ENCODE results near the gene CFAP53. TPM values are rescaled to one million over a fixed set of nuclear protein-coding genes. Genes with fewer than 3 reads are reported as not detected.

The CFAP53 gene
- total and polyA plus RNA-seq, 2 of the 4 experiments (the other 2 are of a cell fraction), result under 0.01 to 0.12 TPM

DNA sequence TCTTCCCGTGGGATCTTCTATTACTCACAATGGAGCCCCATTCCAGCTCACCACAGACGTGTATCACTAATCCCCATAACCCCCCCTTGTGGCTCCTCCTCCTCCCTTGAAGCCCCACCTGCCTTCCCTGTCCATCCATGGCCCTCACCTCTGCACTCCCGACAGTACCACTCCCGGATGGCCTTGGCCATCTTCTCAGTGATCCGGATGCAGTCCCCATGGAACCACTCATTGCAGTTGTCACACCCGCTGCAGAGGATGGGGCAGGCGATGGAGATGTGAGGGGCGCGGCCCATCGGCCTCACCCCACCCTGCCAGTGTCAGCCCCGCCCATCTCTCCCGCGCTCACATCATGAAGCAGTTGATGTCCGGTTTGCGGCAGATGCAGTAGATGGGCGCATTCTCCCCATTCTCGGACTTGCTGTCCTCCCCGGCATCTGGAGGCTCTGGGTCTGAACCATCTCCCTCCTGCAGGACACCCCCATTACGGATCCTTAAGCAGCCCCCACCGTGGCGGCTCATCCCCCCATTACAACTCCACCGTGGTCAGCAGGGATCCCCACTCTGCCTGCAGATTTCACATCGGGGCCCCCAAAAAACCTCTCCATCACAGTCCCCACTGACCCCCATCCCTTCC is 20.2 kb upstream of the CFAP53 start:
- peak overlapping the region; percentile 55 for H3K9ac ChIP-seq (ENCODE audit: low read depth, low read length)
- no peak overlapping the region for H4K91ac ChIP-seq (ENCODE audit: insufficient read depth, low read depth, low read length)
- in situ Hi-C loops (cut with MboI; ENCODE audit: low sequenced_read_pairs), result loop anchor here (25.0 kb wide), 2 partner anchors 751 to 1649 kb away; partner anchors contain the start of gene SMAD4
- 0 out of 4 replicates have a peak overlapping the region, but pooled peaks of 1 of the 2 experiments have one; percentile 39 for H4K8ac ChIP-seq (ENCODE audit: low read depth in 2 of 2, low read length in 2 of 2)
- no peaks in the 10 kb centered on the region for H3K9me3 ChIP-seq (ENCODE audit: control insufficient read depth, insufficient read depth, low read length)
- CTCF ChIA-PET, result no interaction called here
- BruUV-seq (replicated peaks), result no TSS peak
- H3K4ac ChIP-seq (ENCODE audit: low read depth, low read length), result 0 out of 2 replicates have a peak overlapping the region, but pooled peaks have one; percentile 13
- ATAC-seq (ENCODE audit: low read depth) (no peak), DNase-seq (peak; percentile 29)
- no peak overlapping the region for H3K56ac ChIP-seq (ENCODE audit: extremely low read depth, insufficient read depth, low read length)
- no peak for TF ChIP-seq MAFK (IDR thresholded peaks at IDR 0.05; ENCODE audit: low read depth, low read length)
- TF ChIP-seq, protein P1, sequence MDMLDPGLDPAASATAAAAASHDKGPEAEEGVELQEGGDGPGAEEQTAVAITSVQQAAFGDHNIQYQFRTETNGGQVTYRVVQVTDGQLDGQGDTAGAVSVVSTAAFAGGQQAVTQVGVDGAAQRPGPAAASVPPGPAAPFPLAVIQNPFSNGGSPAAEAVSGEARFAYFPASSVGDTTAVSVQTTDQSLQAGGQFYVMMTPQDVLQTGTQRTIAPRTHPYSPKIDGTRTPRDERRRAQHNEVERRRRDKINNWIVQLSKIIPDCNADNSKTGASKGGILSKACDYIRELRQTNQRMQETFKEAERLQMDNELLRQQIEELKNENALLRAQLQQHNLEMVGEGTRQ (IDR thresholded peaks at IDR 0.05; ENCODE audit: low read depth, low read length), result no peak
- TF ChIP-seq, protein P2, sequence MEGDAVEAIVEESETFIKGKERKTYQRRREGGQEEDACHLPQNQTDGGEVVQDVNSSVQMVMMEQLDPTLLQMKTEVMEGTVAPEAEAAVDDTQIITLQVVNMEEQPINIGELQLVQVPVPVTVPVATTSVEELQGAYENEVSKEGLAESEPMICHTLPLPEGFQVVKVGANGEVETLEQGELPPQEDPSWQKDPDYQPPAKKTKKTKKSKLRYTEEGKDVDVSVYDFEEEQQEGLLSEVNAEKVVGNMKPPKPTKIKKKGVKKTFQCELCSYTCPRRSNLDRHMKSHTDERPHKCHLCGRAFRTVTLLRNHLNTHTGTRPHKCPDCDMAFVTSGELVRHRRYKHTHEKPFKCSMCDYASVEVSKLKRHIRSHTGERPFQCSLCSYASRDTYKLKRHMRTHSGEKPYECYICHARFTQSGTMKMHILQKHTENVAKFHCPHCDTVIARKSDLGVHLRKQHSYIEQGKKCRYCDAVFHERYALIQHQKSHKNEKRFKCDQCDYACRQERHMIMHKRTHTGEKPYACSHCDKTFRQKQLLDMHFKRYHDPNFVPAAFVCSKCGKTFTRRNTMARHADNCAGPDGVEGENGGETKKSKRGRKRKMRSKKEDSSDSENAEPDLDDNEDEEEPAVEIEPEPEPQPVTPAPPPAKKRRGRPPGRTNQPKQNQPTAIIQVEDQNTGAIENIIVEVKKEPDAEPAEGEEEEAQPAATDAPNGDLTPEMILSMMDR (conservative IDR thresholded peaks at IDR 0.05; ENCODE audit: low read depth, low read length), result no peak
- no peak for TF ChIP-seq CEBPB (IDR thresholded peaks at IDR 0.05; ENCODE audit: low read depth, low read length)
- no peak for TF ChIP-seq SMC3 (IDR thresholded peaks at IDR 0.05; ENCODE audit: low read depth, low read length)
- TF ChIP-seq BHLHE40 (IDR thresholded peaks at IDR 0.05; ENCODE audit: low read depth, low read length), result no peak
- no peak for TF ChIP-seq RCOR1 (IDR thresholded peaks at IDR 0.05; ENCODE audit: insufficient replicate concordance, low read length)
- no peak for TF ChIP-seq RAD21 (IDR thresholded peaks at IDR 0.05; ENCODE audit: low read length)
- TF ChIP-seq CHD1 (IDR thresholded peaks at IDR 0.05; ENCODE audit: low read depth, low read length), result no peak
- TF ChIP-seq MAZ (IDR thresholded peaks at IDR 0.05; ENCODE audit: borderline replicate concordance, low read depth, low read length), result no peak
- H3K18ac ChIP-seq (ENCODE audit: low read depth, low read length), result no peak overlapping the region
- peak overlapping the region; percentile 99 for H2AFZ ChIP-seq (replicated peaks; ENCODE audit: low read length, poor library complexity)
- H4K20me1 ChIP-seq (ENCODE audit: insufficient read depth, low read length), result peaks cover 3% of the 10 kb centered on the region; the same call in 1 of the 2 replicates
- H3K4me2 ChIP-seq (ENCODE audit: low read depth, low read length), result peak overlapping the region; percentile 82
- H3K36me3 ChIP-seq (ENCODE audit: control insufficient read depth, insufficient read depth, low read length), result peaks cover 30% of the 10 kb centered on the region
- peaks cover 3% of the 10 kb centered on the region; the same call in 1 of the 2 replicates for H3K4me1 ChIP-seq (ENCODE audit: control insufficient read depth, insufficient read depth, low read length)
- WGBS, 2 experiments (ENCODE audit: extremely low coverage in 2 of 2, insufficient read length in 1 of 2), result 7% methylated on average over 10 of the region's 23 CpGs; no CpG with 5 or more reads in 1 of the 2 experiments
- peaks cover 7 to 23% of the 10 kb centered on the region in 2 experiments; a peak in 3 of 4 replicates for H3K79me1 ChIP-seq (ENCODE audit: low read depth in 1 of 2, low read length in 2 of 2)
- dilution Hi-C loops (cut with HindIII; ENCODE audit: low sequenced_read_pairs, unreplicated experiment), result no loop called here
- H2BK15ac ChIP-seq (ENCODE audit: low read depth, low read length), result no peak overlapping the region
- H3K9me1 ChIP-seq (ENCODE audit: insufficient read depth, low read length), result no peaks in the 10 kb centered on the region
- no peak overlapping the region for H3K23ac ChIP-seq (ENCODE audit: low read depth, low read length)
- H3K14ac ChIP-seq (replicated peaks; ENCODE audit: low read depth, low read length), result no peak overlapping the region
- no peak overlapping the region for H4K5ac ChIP-seq (ENCODE audit: low read depth, low read length)
- peaks cover 5% of the 10 kb centered on the region; the same call in 1 of the 2 replicates for H3K27me3 ChIP-seq (ENCODE audit: control insufficient read depth, insufficient read depth, low read length)
- peak overlapping the region; percentile 60 for H3K4me3 ChIP-seq (ENCODE audit: insufficient read depth, low read depth, low read length)
- H2BK5ac ChIP-seq (ENCODE audit: low read depth, low read length, poor library complexity, severe bottlenecking), result no peak overlapping the region
- POLR2A ChIA-PET (ENCODE audit: unreplicated experiment), result no interaction called here
- intact Hi-C loops (cut with micrococcal nuclease), result loop anchor here (5.0 to 10.0 kb wide), 2 partner anchors 71 to 792 kb away; partner anchors contain the start of gene RPL17
- H2BK20ac ChIP-seq (ENCODE audit: low read depth, low read length), result no peak overlapping the region
- no peak overlapping the region; the same call in 1 of the 2 replicates for H3K27ac ChIP-seq (ENCODE audit: insufficient read depth, low read length)
- H2AK9ac ChIP-seq (replicated peaks; ENCODE audit: low read depth, low read length, poor library complexity), result peak overlapping the region; percentile 86
- H2BK120ac ChIP-seq (ENCODE audit: low read depth, low read length), result no peak overlapping the region
- 0 out of 2 replicates have a peak overlapping the region, but pooled peaks have one; percentile 10 for H2AK5ac ChIP-seq (ENCODE audit: low read depth, low read length)
